A549 treated with ZK216348 at 1 μM for 4 hours (cell line): ENCODE measurements around the gene NUBP1. TPM values are rescaled to one million over a fixed set of nuclear protein-coding genes. Genes with fewer than 3 reads are reported as not detected.

Experiments used
- total RNA-seq: library from RNA; stranded (reverse); fragments of 200-300 nt; extraction: Qiagen RNA extraction; gene quantifications from 5 replicates; pipeline ENCODE4 v1.2.3, GENCODE V29; 2022; ENCODE audit warnings: low read depth

NUBP1 gene
- total RNA-seq, result 42.6 to 48.5 TPM (median 46.3 TPM) in 5 replicates

GRCh38 chr16:10743610-10744369, at the start of gene NUBP1:
Gene NUBP1, plus strand, starts transcription at chr16:10743842. Its CDS starts 22 bp downstream, at chr16:10743864.

GRCh38 chr16:10694830-10695229, 48.8 kb upstream of the NUBP1 start, which contains the start of gene TEKT5:
Gene TEKT5, minus strand, starts transcription at chr16:10694930. Its CDS starts 57 bp downstream, at chr16:10694873.

GRCh38 chr16:10817963-10818941, 74.6 kb downstream of the NUBP1 start, which contains the start of gene TVP23A:
Gene TVP23A, minus strand, starts transcription at chr16:10818794. Its CDS starts 301 bp downstream, at chr16:10818493.

Other genes starting within 250 kb of the NUBP1 start
- gene EMP2, start 163.2 kb upstream of the NUBP1 start, total RNA-seq, result 21.1 to 33.5 TPM (median 29.5 TPM) in 5 replicates
- gene TEKT5, start 48.9 kb upstream of the NUBP1 start, total RNA-seq, result not detected in 5 replicates
- 0.06 to 0.21 TPM in 2 of 5 replicates, not detected in the others for gene TVP23A, start 75.0 kb downstream of the NUBP1 start, total RNA-seq
- 0.08 to 0.16 TPM (median 0.16 TPM) in 3 of 5 replicates, not detected in the others for gene CIITA, start 133.4 kb downstream of the NUBP1 start, total RNA-seq
- gene DEXI, start 198.6 kb downstream of the NUBP1 start, total RNA-seq, result 32.4 to 45.8 TPM (median 45.0 TPM) in 5 replicates
- gene CLEC16A, start 200.7 kb downstream of the NUBP1 start, total RNA-seq, result 7.1 to 11.5 TPM (median 9.7 TPM) in 5 replicates